ENCODE measurements around the gene TTC7B. TPM values are rescaled to one million over a fixed set of nuclear protein-coding genes. Genes with fewer than 3 reads are reported as not detected.

TTC7B gene
- total and polyA plus RNA-seq, 9 of the 15 experiments (the other 6 are each of a cell fraction or from before 2014, with no cell fraction given) = 2.2 to 77.2 (median 36.7) TPM

- no peaks in the 10 kb centered on the region for H4K20me1 ChIP-seq (replicated peaks; ENCODE audit: control insufficient read depth, insufficient read depth, low read length)
- no peak overlapping the region for H3K27ac ChIP-seq (ENCODE audit: extremely low read depth, low read depth, low read length)
- 76% methylated on average over 7 of the region's 7 CpGs for WGBS (ENCODE audit: insufficient coverage, low coverage, missing lambda C conversion rate)
- ChIA-PET POLR2A (no interaction called here), CTCF (ENCODE audit: low intra/inter-chr PET ratio) (no interaction called here)
- peaks cover 13% of the 10 kb centered on the region; the same call in 2 of the 3 replicates for H3K36me3 ChIP-seq (ENCODE audit: control insufficient read depth, insufficient read depth, low read length)
- in situ Hi-C loops (cut with MboI) = no loop called here
- no peak for FAIRE-seq
- no peak for DNase-seq (ENCODE audit: extremely low read depth in 1 of 4, low spot score in 3 of 4)
- intact Hi-C loops (cut with micrococcal nuclease) = no loop called here
- H3K79me2 ChIP-seq (ENCODE audit: control insufficient read depth, insufficient read depth, low read length) = no peaks in the 10 kb centered on the region
- no peak for ATAC-seq
- H3K4me1 ChIP-seq (replicated peaks in 1 of 2; ENCODE audit: control insufficient read depth in 2 of 2, insufficient read depth in 2 of 2, low read length in 2 of 2) = no peaks in the 10 kb centered on the region
- no peak overlapping the region for H2AFZ ChIP-seq (ENCODE audit: low read depth, low read length)
- BruUV-seq (replicated peaks) = no TSS peak
- H3K9ac ChIP-seq (ENCODE audit: insufficient read depth in 1 of 2, low read depth in 2 of 2, low read length in 2 of 2) = no peak overlapping the region
- H3K4me2 ChIP-seq (ENCODE audit: insufficient read depth, low read length) = no peak overlapping the region
- H3K9me3 ChIP-seq (replicated peaks; ENCODE audit: control insufficient read depth, insufficient read depth, low read depth, low read length) = no peaks in the 10 kb centered on the region
- TF ChIP-seq POLR2AphosphoS2 (IDR thresholded peaks at IDR 0.05; ENCODE audit: low read length) = no peak
- no peak for TF ChIP-seq GTF2F1 (IDR thresholded peaks at IDR 0.05; ENCODE audit: low read depth, low read length)
- no peak for TF ChIP-seq NR1H2 (CRISPR knock-in tag; IDR thresholded peaks at IDR 0.05)
- TF ChIP-seq BCOR (IDR thresholded peaks at IDR 0.05) = no peak
- no peak for TF ChIP-seq ELF1 (tag; IDR thresholded peaks at IDR 0.05)
- TF ChIP-seq XRCC3 (IDR thresholded peaks at IDR 0.05) = no peak
- no peak for TF ChIP-seq GATA2 (CRISPR knock-in tag; IDR thresholded peaks at IDR 0.05)
- no peak for TF ChIP-seq ZNF518B (CRISPR knock-in tag; IDR thresholded peaks at IDR 0.05)
- no peak for TF ChIP-seq ARID4B (CRISPR knock-in tag; IDR thresholded peaks at IDR 0.05)
- TF ChIP-seq FOXP4 (CRISPR knock-in tag; IDR thresholded peaks at IDR 0.05; ENCODE audit: borderline replicate concordance) = no peak
- no peaks in the 10 kb centered on the region for H3K9me1 ChIP-seq (ENCODE audit: control insufficient read depth, insufficient read depth, low read length)
- no peak overlapping the region for H3K4me3 ChIP-seq
- H3K27me3 ChIP-seq (ENCODE audit: control insufficient read depth in 2 of 2, insufficient read depth in 2 of 2, low read length in 2 of 2) = no peaks in the 10 kb centered on the region
Measured at GRCh38 chr14:90611501-90611900, 204.7 kb downstream of the TTC7B start.

Measured in K562 (cell line).